SU-DHL-6 (cell line): ENCODE measurements around the gene C5orf46.

ENCODE experiments used
- CTCF ChIP-seq: fragments of 200-600 bp; sonication (generic); IDR thresholded peaks from one replicate; pipeline ENCODE4 v1.5.1; 2017; ENCODE audit warnings: antibody characterized with exemption, mild to moderate bottlenecking, low read length, moderate library complexity; ENCODE audit not compliant: insufficient read depth, poor library complexity, severe bottlenecking
- EZH2phosphoT487 ChIP-seq: fragments of 200-600 bp; sonication (generic), shearing (Covaris generic); conservative IDR thresholded peaks from 2 replicates; pipeline ENCODE4 v1.6.1; 2018; ENCODE audit warnings: mild to moderate bottlenecking, antibody characterized with exemption, low read length, moderate library complexity, mixed read lengths

DNA sequence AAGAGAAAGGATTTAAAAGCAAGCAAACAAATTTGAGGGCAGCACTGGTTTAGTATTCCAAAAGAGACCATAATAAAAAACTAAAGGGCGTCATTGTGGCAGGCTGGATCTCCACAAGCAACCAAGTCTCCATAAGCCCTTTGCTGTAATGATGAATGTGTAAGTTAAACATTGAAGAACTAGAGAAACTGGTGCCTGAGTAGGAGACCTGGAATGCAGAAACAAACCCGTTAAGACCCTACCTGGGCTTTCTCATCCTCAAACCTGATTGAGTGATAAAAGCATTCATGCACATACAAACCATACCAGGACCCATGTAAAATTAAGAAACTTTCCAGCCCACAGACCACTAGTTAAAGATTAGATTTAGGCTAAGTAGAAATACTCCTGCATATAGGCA, 29.7 kb downstream of the C5orf46 start:
- TF ChIP-seq CTCF (no peak), EZH2phosphoT487 (no peak)
